Cardiac muscle cell (in vitro differentiated cells and primary cell): ENCODE results near the gene BNIP3. TPM values are rescaled to one million over a fixed set of nuclear protein-coding genes. Genes with fewer than 3 reads are reported as not detected.
"Not testable (repeated sequence)": the region's sequence is repeated elsewhere in the genome, so short reads cannot be mapped to it uniquely, and the experiment has no call there.

Experiments
- DNase-seq, 2 donors: peaks; one replicate each; pipeline versions ENCODE4 v3.0.0 to v3.0.0-alpha.2; 2010 to 2017; ENCODE audit warnings: low read depth in 1 of 2, low spot score in 1 of 2
- H3K27ac ChIP-seq: fragments of 200-600 bp; sonication (generic); 2 replicates; pipeline ENCODE4 v1.5.1; 2016
- H3K27me3 ChIP-seq: fragments of 200-600 bp; sonication (generic); 2 replicates; pipeline ENCODE4 v1.6.0; 2016; ENCODE audit warnings: control low read depth
- H3K36me3 ChIP-seq: fragments of 200-600 bp; sonication (generic); 2 replicates; pipeline ENCODE4 v1.5.1; 2016; ENCODE audit warnings: control low read depth
- H3K4me1 ChIP-seq: fragments of 200-600 bp; sonication (generic); 2 replicates; pipeline ENCODE4 v1.8.1; 2017; ENCODE audit warnings: low read depth, mild to moderate bottlenecking, mixed run types
- H3K4me3 ChIP-seq: fragments of 200-600 bp; sonication (generic); 2 replicates; pipeline ENCODE4 v1.5.1; 2016; ENCODE audit warnings: mild to moderate bottlenecking
- H3K9me3 ChIP-seq: fragments of 200-600 bp; sonication (generic); 2 replicates; pipeline ENCODE4 v1.5.1; 2017; ENCODE audit warnings: low read depth, mild to moderate bottlenecking, control low read depth
- CTCF ChIP-seq: IDR thresholded peaks from 2 replicates; pipeline ENCODE4 v1.5.1; 2012; ENCODE audit warnings: low read depth, mild to moderate bottlenecking, low read length
- polyA plus RNA-seq: library from polyadenylated mRNA; unstranded; fragments of >200 nt; fragmentation: Nextera tagmentation; extraction: Ambion mirVana; gene quantifications from 2 replicates; pipeline ENCODE4 v1.2.1, GENCODE V29; 2016
- total RNA-seq: library from RNA; depleted of rRNA; stranded (reverse); fragments of >200 nt; gene quantifications from 2 replicates; pipeline ENCODE4 v1.2.3, GENCODE V29; 2016

The BNIP3 gene
- total and polyA plus RNA-seq, 2 experiments from 2014 or later: 686 to 1,301 TPM

GRCh38 chr10:131920693-131921092 is 61.0 kb downstream of the BNIP3 start:
- no peak overlapping the region for H3K4me3 ChIP-seq
- H3K27ac ChIP-seq: no peak overlapping the region
- peaks cover 2% of the 10 kb centered on the region for H3K4me1 ChIP-seq
- no peaks in the 10 kb centered on the region for H3K27me3 ChIP-seq
- DNase-seq: no peak
- no peak for TF ChIP-seq CTCF
- no peaks in the 10 kb centered on the region for H3K9me3 ChIP-seq
- H3K36me3 ChIP-seq: no peaks in the 10 kb centered on the region

GRCh38 chr10:131920151-131920550 is 61.6 kb downstream of the BNIP3 start:
- Histone ChIP-seq H3K9me3 (no peaks in the 10 kb centered on the region), H3K4me3 (no peak overlapping the region), H3K27ac (no peak overlapping the region), H3K27me3 (no peaks in the 10 kb centered on the region), H3K36me3 (no peaks in the 10 kb centered on the region), H3K4me1 (peaks cover 3% of the 10 kb centered on the region)
- no peak for TF ChIP-seq CTCF
- DNase-seq: no peak

GRCh38 chr10:131919461-131919860 is 62.3 kb downstream of the BNIP3 start:
- not testable (repeated sequence) for H3K27ac ChIP-seq, H3K36me3 ChIP-seq, H3K27me3 ChIP-seq, DNase-seq, H3K4me1 ChIP-seq, H3K4me3 ChIP-seq, H3K9me3 ChIP-seq

Other genes starting within 250 kb of the BNIP3 start
- gene PPP2R2D, start 80.9 kb downstream of the BNIP3 start, total RNA-seq: 40.5 and 43.5 TPM in 2 replicates
- gene PPP2R2D, start 80.9 kb downstream of the BNIP3 start, polyA plus RNA-seq: 37.3 and 45.0 TPM in 2 replicates
- 0.42 and 0.56 TPM in 2 replicates for gene JAKMIP3, start 84.0 kb upstream of the BNIP3 start, total RNA-seq
- 0.26 and 0.75 TPM in 2 replicates for gene JAKMIP3, start 84.0 kb upstream of the BNIP3 start, polyA plus RNA-seq
- 30.3 and 58.0 TPM in 2 replicates for gene DPYSL4, start 205.0 kb upstream of the BNIP3 start, total RNA-seq
- 7.1 and 12.5 TPM in 2 replicates for gene DPYSL4, start 205.0 kb upstream of the BNIP3 start, polyA plus RNA-seq